ENCODE results near the gene RUNX2. TPM values are rescaled to one million over a fixed set of nuclear protein-coding genes. Genes with fewer than 3 reads are reported as not detected.

The RUNX2 gene
- total RNA-seq, 4 donors from 2014 or later, result 0.78 to 2.0 (median 0.94) TPM

GRCh38 chr6:45431317-45432065, 103.4 kb downstream of the RUNX2 start:
- in situ Hi-C loops (cut with MboI; ENCODE audit: low sequenced_read_pairs in 4 of 4), result no loop called here

GRCh38 chr6:45432977-45433376, 104.8 kb downstream of the RUNX2 start:
- Histone ChIP-seq H3K9me3 (no peaks in the 10 kb centered on the region), H3K27ac (no peak overlapping the region), H3K4me3 (no peak overlapping the region), H3K27me3 (no peaks in the 10 kb centered on the region), H3K36me3 (no peaks in the 10 kb centered on the region), H3K4me1 (peaks cover 0 to 8% of the 10 kb centered on the region in 2 donors)
- ATAC-seq, result no peak
- no peak for TF ChIP-seq POLR2A (IDR thresholded peaks at IDR 0.05)
- TF ChIP-seq CTCF (IDR thresholded peaks at IDR 0.05 in 4 of 5, conservative IDR thresholded peaks at IDR 0.05 in 1 of 5), result no peak
- DNase-seq, result no peak
- intact Hi-C loops (cut with DNase I; ENCODE audit: low total_unique reads) (no loop called here), in situ Hi-C loops (cut with MboI; ENCODE audit: low sequenced_read_pairs in 4 of 4) (no loop called here)

More at GRCh38 chr6:45431317-45432065, 103.4 kb downstream of the RUNX2 start:
- ATAC-seq (no peak), DNase-seq (no peak)
- Histone ChIP-seq H3K9me3 (no peaks in the 10 kb centered on the region), H3K27me3 (no peaks in the 10 kb centered on the region), H3K4me1 (peaks cover 0 to 1% of the 10 kb centered on the region in 2 donors), H3K27ac (no peak overlapping the region), H3K36me3 (no peaks in the 10 kb centered on the region), H3K4me3 (no peak overlapping the region)
- intact Hi-C loops (cut with DNase I; ENCODE audit: low total_unique reads), result no loop called here
- no peak for TF ChIP-seq CTCF (IDR thresholded peaks at IDR 0.05 in 4 of 5, conservative IDR thresholded peaks at IDR 0.05 in 1 of 5)
- TF ChIP-seq POLR2A (IDR thresholded peaks at IDR 0.05), result no peak

- TF ChIP-seq POLR2A (IDR thresholded peaks at IDR 0.05), result no peak
- TF ChIP-seq CTCF (IDR thresholded peaks at IDR 0.05 in 4 of 5, conservative IDR thresholded peaks at IDR 0.05 in 1 of 5), result no peak
- intact Hi-C loops (cut with DNase I; ENCODE audit: low total_unique reads), result no loop called here
- Histone ChIP-seq H3K4me3 (no peak overlapping the region), H3K9me3 (no peaks in the 10 kb centered on the region), H3K27me3 (no peaks in the 10 kb centered on the region), H3K36me3 (no peaks in the 10 kb centered on the region), H3K4me1 (peaks cover 0 to 8% of the 10 kb centered on the region in 2 donors), H3K27ac (no peak overlapping the region)
- no peak for ATAC-seq
- in situ Hi-C loops (cut with MboI; ENCODE audit: low sequenced_read_pairs in 4 of 4), result no loop called here
- DNase-seq, result no peak
Measured at GRCh38 chr6:45433533-45434380, 105.6 kb downstream of the RUNX2 start.

- H3K4me3 ChIP-seq, result no peak overlapping the region
- H3K27ac ChIP-seq, result no peak overlapping the region
- no peaks in the 10 kb centered on the region for H3K9me3 ChIP-seq
- ATAC-seq (no peak), DNase-seq (no peak)
- H3K27me3 ChIP-seq, result no peaks in the 10 kb centered on the region
- TF ChIP-seq CTCF (IDR thresholded peaks at IDR 0.05 in 4 of 5, conservative IDR thresholded peaks at IDR 0.05 in 1 of 5) (no peak), POLR2A (IDR thresholded peaks at IDR 0.05) (no peak)
- H3K36me3 ChIP-seq, result no peaks in the 10 kb centered on the region
- peaks cover 0 to 8% of the 10 kb centered on the region in 2 donors for H3K4me1 ChIP-seq
- in situ Hi-C loops (cut with MboI; ENCODE audit: low sequenced_read_pairs in 4 of 4) (no loop called here), intact Hi-C loops (cut with DNase I; ENCODE audit: low total_unique reads) (no loop called here)
Measured at GRCh38 chr6:45434381-45434700, 106.2 kb downstream of the RUNX2 start.

Measured in gastrocnemius medialis (tissue), 4 donors.